HG02759 (cell line): ENCODE measurements around the gene MRPL12.
"Not testable (repeated sequence)": the region's sequence is repeated elsewhere in the genome, so short reads cannot be mapped to it uniquely, and the experiment has no call there.

Experiments
- ATAC-seq: cut with Tn5 transposase; IDR thresholded peaks from one replicate; pipeline ENCODE4 v1.9.1; 2021; ENCODE audit warnings: mild to moderate bottlenecking, moderate library complexity; ENCODE audit not compliant: unreplicated experiment

The MRPL12 gene

GRCh38 chr17:81702934-81703746 lies at the start of gene MRPL12:
Gene MRPL12, plus strand, starts transcription at chr17:81703367. Its CDS starts 135 bp downstream, at chr17:81703502.
- peak; percentile 87 for ATAC-seq

DNA sequence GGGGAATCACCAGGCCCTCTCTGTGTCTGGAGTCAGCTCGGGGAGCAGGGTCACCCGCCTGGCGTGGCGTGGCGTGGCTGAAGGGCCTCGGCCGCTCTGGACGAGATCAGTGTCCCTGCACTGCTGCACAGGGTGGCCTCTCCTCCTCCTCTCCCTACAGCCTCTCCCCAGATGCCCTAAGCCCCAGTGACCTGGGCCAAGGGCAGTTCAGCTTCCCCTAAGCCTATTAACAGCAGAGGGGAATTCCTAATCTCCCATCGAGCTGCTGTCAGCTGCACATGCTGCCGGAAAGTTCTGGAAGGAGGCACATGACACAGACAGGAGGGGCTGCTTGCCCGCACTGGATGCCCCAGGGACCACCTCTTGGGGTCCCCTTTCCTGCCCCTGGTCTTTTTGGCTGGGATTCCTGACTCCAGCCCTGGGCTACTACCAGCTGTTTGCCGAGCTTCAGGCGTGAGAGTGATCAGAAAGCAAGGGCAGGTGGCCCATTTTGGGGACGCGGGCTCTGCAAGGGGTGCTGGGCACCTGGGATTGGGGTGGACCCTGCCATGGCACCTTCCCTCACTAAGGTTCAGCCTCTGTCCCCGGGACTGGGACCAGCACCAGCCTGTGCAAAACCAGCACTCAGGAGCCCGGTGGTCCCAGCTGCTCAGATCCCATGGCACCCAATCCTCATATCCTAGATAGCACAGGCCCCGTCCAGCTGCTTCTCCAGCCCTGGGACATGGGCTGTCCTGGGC lies 47.6 kb upstream of the MRPL12 start:
- no peak for ATAC-seq

GRCh38 chr17:81656118-81656743 lies 46.9 kb upstream of the MRPL12 start, which contains the start of gene PDE6G:
Gene PDE6G, minus strand, starts transcription at chr17:81656542. Its CDS starts 3,237 bp downstream, at chr17:81653305.
- no peak for ATAC-seq

GRCh38 chr17:81656835-81657234 lies 46.3 kb upstream of the MRPL12 start:
- ATAC-seq, result no peak

DNA sequence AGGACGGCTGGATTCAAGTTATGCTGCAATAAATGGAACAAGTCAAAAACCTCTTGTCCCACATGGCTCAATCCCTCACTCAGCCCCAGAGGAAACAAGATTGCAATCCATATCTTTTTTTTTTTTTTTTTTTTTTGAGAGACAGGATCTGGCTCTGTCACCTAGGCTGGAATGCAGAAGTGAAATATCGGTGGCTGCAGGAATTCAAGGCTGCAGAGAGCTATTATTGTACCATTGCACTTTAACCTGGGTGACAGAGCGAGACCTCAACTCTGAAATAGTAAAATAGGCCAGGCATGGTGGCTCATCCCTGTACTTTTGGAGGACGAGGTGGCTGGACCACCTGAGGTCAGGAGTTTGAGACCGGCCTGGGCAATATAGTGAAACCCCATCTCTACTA lies 44.1 kb upstream of the MRPL12 start:
- no peak for ATAC-seq

DNA sequence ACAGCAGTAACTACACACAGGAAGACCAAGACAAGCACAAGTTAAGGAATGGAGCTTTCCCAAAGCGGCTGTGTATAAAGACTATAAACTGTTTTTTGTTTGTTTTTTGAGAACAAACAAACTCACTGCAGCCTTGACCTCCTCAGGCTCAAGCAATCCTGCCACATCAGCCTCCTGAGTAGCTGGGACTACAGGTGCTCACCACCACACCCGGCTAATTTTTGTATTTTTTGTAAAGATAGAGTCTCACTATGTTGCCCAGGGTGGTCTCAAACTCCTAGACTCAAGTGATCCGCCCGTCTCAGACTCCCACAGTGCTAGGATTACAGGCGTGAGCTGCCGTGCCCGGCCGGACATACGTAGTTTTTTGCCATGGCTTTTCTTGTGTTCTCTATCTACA lies 42.7 kb upstream of the MRPL12 start:
- ATAC-seq, result no peak

DNA sequence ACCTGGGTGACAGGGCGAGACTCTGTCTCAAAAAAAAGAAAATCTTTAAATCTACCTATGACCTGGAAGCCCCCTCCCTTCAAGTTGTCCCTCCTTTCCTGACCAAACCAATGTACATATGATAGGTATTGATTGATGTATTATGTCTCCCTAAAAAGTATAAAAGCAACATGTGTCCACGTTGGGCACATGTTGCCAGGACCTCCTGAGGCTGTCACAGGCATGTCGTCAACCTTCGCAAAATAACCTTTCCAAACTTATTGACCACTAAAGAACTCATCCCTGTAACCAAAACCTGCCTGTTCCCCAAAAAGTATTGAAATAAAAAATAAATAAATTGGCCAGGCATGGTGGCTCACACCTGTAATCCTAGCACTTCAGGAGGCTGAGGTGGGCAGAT lies 41.2 kb upstream of the MRPL12 start:
- ATAC-seq, result no peak

GRCh38 chr17:81664051-81664470 lies 39.1 kb upstream of the MRPL12 start:
- ATAC-seq, result no peak

GRCh38 chr17:81665205-81666091 lies 37.7 kb upstream of the MRPL12 start:
- peak; percentile 2 for ATAC-seq

DNA sequence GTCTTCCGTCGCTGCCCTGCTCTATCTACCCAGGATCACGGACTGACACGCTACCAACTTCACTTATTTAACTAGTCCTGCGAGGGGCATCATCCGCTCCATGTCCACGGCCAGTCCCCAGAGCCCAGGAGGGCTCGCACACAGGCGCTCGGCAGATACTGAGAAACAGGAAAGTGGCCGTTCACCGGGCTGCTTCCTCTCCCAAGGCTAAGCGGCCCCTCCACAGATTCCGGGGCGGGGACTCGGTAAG lies 37.1 kb upstream of the MRPL12 start:
- no peak for ATAC-seq

- ATAC-seq, result peak; percentile 94
These were observed 36.6 kb upstream of the MRPL12 start, which contains the start of the genes CCDC137 and OXLD1 for GRCh38 chr17:81666342-81667191. Gene CCDC137, plus strand, starts transcription at chr17:81666737. Its CDS starts 30 bp downstream, at chr17:81666767. Gene OXLD1, minus strand, starts transcription at chr17:81666605. Its CDS starts 28 bp downstream, at chr17:81666577.

DNA sequence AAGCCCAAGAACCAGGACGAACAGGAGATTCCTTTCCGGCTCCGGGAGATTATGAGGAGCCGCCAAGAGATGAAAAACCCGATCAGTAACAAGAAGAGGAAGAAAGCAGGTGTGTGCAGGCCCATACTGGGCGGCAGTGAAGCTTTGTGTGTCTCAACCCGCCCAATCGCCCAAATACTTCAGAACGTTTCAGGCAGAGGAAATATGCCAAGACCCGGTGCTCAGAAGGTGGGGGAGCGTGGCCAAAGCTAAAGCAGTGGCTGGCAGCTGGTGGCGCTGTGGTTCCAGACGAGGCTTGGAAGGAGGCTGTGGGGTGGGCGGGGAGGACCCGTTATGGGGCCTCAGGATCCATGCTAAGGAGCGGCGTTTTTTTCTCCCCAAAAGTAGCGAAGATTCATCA lies 35.4 kb upstream of the MRPL12 start:
- ATAC-seq, result no peak

GRCh38 chr17:81672504-81672903 lies 30.7 kb upstream of the MRPL12 start:
- ATAC-seq, result no peak

DNA sequence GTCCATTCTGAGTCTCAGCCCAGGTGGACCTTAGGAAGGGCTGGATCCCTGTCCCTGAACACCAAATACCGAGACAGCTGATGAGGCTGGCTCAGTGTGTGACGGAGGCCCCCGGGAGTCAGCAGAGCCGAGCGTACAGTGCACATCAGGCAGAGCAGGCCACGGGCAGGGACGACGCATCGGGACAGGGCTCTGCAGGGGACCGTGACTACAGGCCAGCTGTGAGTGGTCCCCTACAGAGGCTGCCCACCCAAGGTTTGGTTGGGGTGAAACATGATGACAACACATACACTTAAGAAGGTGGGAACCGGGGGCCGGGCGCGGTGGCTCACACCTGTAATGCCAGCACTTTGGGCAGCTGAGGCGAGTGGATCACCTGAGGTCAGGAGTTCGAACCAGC lies 30.2 kb upstream of the MRPL12 start:
- no peak for ATAC-seq

DNA sequence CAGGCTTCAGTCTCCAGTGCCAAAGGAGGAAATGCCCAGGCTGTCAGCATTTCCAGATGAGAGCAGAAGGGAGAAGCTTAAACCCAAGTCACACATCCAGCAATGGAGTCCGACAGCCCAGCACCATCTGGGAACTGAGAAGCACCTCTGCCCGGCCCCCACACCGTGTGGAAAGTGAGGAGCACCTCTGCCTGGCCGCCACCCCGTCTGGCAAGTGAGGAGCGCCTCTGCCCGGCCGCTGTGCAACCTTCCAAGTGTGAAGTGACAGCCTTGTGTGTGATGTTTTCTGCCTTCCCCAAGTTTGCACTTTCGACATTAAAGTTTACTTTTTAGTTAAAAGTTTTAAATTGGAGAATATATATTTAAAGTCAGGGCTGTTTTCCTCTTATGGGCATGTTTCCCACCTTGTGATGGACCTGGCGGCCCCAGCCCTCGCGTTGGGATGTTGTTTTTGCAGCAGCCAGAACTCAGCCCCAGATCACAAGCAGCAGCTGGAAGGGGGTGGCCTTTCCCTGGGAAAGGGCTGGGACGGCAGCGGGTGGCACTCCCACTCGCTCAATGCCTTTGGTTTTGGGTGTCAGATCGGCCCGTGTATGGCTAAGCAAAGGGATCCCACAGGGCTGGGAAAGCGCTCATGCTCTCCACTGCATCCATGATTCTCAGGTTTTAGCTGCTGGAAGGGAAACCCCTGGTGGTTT lies 29.5 kb upstream of the MRPL12 start:
- no peak for ATAC-seq

DNA sequence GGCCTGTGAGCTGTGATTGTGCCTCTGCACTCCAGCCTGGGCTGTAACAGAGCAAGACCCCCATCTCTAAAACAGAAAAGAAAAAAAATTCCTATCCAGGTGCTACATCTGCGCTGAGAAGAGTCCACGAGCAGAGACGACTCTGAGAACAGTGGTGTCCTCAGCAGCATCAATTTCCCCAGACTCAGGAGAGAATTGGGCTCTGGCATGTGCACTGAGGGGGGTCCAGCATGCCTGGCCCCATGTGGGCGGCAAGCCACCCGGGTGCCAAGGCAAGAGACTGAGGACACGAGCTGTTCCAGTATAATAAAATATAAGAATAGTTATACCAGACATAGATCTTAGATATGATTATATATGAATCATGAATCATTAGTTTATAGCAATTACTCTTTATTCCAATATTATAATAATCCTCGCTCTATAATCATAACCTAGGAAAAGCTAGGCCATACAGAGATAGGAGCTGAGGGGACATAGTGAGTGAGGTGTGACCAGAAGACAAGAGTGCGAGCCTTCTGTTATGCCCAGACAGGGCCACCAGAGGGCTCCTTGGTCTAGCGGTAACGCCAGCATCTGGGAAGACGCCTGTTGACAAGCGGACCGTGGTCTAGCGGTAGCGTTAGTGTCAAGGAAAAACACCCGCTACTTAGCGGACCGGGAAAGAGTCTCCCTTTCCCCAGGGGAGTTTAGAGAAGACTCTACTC lies 27.5 kb upstream of the MRPL12 start:
- ATAC-seq, result not testable (repeated sequence)

DNA sequence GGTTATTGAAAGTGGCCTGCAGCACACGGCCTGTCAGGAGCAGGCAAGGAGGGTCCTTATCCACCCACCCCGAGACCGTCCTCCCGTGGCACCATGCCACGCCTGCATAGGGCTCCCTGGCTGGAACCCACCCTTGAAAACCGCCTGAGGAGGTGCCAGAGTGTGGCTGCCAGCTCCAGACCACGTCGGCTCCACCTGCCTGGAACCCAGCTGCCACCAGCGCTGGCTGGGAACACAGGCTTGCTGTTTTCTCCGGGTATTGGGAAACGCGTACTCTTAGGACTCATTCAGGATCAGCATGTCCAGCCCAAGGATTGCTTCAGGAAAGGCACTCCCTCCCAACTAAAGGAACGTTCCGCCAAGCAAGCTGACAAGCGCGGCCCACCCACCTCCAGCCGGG lies 26.3 kb upstream of the MRPL12 start:
- ATAC-seq, result no peak

DNA sequence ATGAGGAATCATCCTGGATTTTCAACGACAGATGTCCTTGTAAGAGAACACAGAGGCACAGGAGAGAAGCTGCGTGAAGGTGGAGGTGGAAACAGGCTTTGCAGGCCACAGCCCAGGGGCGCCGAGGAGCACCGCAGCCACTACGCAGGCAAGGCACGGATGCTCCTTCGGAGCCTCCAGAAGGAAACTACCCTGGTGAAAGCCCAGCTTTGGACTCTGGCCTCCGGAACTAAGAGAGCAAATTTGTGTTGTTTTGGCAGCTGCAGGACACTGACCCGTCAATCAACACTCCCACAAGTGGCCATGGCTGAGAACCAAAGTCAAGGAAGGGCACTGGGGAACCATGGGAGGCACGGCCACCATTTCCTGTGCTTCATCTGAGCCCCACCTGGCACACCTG lies 23.0 kb upstream of the MRPL12 start:
- no peak for ATAC-seq

GRCh38 chr17:81681672-81682071 lies 21.5 kb upstream of the MRPL12 start:
- no peak for ATAC-seq
